NCI-H128 (cell line): ENCODE measurements around the gene GOLIM4.
"Not testable (repeated sequence)": the region's sequence is repeated elsewhere in the genome, so short reads cannot be mapped to it uniquely, and the experiment has no call there.

Experiments used
- DNase-seq: peaks from one replicate; lab custom pipeline; 2025; ENCODE audit not compliant: unreplicated experiment; lab: John Stamatoyannopoulos, UW

The GOLIM4 gene

DNA sequence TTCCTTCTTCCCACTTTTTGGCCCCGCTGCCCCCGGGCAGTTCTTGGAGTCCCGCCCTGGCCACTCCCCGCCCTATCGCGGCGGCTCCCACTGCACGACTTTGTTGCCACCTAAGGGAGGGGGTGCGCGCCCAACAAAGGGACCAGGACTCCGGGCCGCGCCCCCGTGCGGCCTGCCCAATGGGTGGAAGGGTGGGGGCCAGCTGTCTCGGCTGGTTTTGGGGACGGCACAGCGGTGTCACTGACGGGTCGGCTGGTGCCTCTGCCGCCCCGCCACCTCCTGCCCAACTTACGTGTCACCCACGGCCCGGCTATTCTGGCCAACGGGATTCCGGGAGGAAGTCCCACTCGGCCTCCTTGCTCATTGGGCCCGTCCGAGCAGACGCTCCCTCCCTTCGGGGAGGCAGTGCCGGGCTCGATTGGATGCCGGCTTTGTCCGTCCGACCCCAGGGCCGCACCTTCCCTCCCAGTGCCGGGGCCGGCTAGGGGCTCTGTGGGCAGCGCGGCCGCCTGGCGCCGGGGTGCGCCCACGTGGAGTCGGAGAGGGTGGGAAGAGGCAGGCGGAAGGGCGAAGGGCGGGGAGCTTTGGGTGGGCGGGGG, at the start of gene GOLIM4:
Gene GOLIM4 (minus strand): TSS at position 314 of the 599 bp plus-strand sequence. CDS start 639 bp downstream, outside the sequence.
- peak; percentile 88 for DNase-seq

GRCh38 chr3:168141405-168141998, 45.8 kb upstream of the GOLIM4 start:
- DNase-seq: no peak

DNA sequence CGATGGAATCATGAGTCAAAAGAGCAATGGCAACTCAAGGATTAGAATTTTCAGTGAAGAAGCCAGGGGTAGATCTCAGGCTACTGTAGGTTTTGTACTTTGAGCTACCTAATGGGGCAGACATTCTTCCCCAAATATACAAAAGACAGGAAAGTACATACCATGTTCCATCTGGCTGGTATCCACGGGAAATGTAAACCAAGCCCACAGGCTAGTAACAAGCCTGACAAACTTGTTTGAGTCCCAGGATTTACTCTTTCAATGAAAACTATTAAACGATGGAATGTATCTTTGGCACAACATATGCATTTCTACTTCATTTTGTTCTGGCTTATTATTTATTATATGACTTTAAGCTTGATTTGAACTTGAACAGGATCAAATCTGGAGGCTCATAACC, 44.2 kb upstream of the GOLIM4 start:
- no peak for DNase-seq

- no peak for DNase-seq
Observed at GRCh38 chr3:168138421-168138820, 42.7 kb upstream of the GOLIM4 start.

DNA sequence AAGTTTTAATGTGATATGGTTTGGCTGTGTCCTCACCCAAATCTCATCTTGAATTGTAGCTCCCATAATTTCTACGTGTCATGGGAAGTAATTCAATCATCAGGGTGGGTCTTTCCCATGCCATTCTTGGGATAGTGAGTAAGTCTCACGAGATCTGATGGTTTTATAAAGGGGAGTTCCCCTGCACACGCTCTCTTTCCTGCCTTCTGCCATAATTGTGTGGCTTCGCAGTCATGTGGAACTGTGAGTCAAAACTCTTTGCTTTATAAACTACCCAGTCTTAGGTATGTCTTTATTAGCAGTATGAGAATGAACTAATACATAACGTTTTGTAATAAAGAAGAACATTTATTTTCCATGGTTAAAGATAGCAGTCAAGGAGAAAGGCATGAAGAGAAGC, 39.2 kb upstream of the GOLIM4 start:
- no peak for DNase-seq

DNA sequence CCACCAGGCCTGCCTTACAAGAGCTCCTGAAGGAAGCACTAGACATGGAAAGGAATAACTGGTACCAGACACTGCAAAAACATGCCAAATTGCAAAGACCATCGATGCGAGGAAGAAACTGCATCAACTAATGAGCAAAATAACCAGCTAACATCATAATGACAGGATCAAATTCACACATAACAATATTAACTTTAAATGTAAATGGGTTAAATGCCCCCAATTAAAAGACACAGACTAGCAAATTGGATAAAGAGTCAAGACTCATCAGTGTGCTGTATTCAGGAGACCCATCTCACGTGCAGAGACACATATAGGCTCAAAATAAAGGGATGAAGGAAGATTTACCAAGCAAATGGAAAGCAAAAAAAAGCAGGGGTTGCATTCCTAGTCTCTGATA, 34.5 kb upstream of the GOLIM4 start:
- not testable (repeated sequence) for DNase-seq

GRCh38 chr3:168128463-168128862, 32.7 kb upstream of the GOLIM4 start:
- not testable (repeated sequence) for DNase-seq

- DNase-seq: no peak
Observed at GRCh38 chr3:168127466-168127865, 31.7 kb upstream of the GOLIM4 start.

DNA sequence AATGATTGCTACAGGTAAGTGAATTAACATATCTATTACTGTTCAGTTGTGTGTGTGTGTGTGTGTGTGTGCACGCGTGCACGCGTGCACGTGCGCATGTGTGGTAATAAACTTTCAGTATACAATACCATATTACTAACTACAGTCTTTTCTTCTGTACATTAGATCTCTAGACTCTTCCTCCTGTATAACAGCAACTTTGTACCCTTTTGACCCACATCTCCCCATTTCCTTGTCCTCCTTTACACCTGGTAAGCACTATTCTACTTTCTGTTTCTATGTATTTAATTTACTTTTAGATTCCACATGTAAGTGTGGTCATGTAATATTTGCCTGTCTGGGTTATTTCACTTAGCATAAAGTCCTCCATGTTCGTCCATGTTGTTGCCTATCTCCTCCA, 29.1 kb upstream of the GOLIM4 start:
- no peak for DNase-seq

- no peak for DNase-seq
Observed at GRCh38 chr3:168124291-168124690, 28.6 kb upstream of the GOLIM4 start.

DNA sequence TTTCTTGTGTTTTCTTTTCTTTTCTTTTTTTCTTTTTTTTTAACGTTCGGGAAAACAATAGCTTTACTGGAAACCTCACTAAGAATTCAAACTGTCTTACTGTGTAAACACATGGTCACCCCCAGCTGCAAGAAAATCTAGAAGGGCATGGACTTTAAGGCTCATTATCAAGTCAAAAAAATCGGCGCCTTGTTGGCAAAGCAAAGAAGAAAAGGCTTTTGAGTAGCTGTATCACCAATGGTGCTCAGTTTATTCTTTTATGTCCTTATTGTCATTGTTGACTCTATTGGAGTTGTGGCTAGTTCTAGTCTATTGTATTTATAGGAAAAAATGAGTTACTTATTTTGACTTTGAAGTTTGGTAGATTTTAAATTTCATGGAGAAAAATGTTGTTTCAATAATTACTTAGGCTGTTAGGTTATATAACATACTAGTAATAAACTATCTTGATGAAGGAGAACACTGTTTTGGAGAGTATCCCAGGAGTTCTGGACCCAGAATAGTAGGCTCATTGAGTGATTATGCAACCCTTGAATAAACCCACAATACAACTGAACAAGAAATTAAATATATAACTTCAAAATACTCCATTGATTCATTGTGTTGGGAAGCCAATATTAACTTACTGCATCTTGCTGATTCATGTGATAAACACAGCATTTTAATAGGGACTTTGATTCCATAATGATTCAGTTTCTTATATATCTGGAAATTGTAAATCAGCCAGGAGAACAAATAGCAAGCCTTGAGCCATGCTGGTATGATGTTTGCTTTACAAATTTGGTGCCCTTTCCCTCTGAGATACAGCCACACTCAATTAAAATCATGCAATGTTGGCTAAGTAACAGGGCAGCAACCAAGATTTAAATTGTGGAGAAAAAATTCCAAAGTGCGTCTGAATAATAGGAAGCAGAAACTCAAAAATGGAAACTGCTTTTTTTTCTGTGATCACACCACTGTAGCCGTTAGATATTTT, 27.8 kb upstream of the GOLIM4 start:
- DNase-seq: no peak

DNA sequence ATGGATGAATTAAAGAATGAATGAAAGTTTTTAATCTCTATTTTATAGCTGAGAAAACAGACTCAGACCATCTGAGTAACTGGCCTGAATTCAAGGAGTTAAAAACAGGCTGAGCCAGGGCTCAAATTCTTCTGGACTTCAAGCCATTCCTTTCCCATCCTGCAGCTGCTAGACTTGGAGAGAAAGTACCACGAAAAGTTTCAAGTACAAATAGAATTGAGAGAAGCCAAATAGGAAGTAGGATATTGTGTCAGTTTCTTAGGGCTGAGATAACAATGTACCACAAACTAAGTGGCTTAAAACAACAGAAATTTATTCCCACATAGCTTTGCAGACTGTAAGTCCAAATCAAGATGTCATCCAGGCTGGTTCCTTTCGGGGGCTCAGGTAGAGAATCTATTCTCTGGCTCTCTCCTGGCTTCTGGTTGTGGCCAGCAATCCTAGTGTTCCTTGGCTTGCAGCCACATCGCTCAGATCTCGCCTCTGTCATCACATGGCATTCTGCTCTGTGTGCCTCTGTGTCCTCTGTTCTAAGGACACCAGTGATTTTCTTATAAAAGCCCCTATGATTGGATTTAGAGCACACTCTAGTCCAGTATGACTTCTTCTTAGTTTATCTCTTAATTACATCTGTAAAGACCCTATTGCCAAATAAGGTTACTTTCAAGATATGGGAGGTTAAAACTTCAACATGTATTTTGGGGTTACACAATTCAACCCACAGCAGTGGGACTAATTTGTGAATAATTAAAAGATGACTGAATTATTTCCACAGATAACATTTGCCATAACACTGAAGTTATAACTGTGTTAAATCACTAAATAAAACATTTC, 25.7 kb upstream of the GOLIM4 start:
- no peak for DNase-seq

DNA sequence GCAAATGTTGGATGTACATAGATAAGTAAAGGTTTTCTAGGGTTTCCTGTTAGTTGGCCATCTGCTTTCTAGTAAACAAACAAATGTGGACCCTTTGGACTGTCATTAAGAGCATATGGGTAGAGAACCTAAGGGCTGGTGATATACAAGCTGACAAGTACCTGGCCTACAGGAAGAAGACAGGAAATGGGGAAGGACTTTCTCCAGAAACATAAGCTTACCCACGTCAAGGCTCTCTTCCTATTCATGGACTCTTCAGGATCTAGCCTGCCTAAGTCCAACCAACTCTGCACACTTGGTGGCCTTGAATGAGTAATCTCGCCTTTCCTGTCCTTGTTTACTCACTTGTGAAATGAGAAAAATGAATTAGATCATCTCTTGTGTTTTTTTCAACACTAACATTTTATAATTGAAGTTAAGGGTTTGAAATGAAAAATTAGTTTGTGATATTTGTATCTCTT, 22.2 kb upstream of the GOLIM4 start:
- DNase-seq: no peak

- peak; percentile 34 for DNase-seq
Observed at GRCh38 chr3:168117059-168117458, 21.3 kb upstream of the GOLIM4 start.

GRCh38 chr3:168116279-168116678, 20.6 kb upstream of the GOLIM4 start:
- DNase-seq: no peak

- DNase-seq: no peak
Observed at GRCh38 chr3:168113848-168114247, 18.1 kb upstream of the GOLIM4 start.

- no peak for DNase-seq
Observed at GRCh38 chr3:168112894-168113293, 17.2 kb upstream of the GOLIM4 start.

- no peak for DNase-seq
Observed at GRCh38 chr3:168104361-168104760, 8.6 kb upstream of the GOLIM4 start.

DNA sequence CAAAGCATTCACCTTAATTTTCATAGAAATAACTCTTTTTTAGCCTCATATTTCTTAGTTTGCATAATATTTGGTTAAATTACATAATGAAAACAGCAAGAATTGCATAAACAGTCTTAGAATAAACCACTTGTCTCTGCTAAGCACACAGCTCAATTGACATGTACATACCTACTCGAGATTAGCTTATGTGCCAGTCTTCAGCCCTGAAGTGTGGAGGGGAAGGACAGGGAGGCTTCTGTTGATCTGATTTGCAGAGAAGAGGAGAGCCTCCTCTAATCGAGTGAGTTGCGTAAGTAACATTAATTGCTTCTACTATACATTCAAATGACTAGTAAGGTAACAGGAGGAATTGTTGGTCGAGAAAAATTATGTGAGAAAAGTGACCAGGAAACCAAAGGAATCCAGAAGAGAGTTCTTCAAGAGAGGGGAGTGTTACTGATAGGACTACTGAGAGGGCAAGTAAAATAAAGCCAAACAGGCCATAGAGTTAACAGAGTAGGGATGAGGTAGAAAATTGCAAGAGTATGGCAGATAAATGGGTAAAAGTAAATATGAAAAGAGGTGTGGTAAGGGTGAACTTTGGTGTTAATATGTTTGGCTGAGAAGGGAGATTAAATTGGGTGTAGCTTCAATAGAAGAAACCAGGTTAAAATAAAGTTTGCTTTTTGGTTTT, 7.1 kb upstream of the GOLIM4 start:
- no peak for DNase-seq

DNA sequence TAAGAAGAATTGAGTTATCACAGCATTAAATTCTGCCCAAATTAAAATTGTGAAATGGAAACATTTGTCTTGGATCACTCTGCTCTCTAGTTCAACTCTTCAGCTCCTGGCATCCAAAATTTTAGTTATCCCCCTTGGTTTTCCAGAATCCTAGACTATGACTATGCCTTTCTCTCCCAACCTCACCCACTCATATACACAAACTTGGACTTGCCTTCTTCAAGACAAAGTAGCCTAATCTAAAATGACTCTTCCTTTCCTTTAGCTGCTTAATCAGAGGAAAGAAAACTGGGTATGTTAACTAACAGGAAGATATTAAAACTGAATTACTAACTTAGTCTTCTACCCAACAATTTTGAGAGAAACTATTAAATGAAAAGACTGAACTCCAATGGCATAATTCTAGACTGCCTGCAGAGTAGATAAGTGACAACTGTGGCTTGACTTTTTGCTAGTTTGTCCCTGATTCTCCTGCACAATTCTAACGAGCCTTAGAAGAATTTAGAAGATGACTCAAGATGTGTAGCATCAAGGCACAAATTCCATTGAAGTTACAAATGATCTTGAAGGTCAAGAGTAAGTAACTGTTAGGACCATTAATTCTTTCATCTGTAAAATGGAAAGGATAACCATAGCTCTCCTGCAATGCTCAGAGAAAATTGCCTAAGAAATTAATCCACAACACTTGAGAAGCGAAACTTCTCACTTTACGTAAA, 5.2 kb upstream of the GOLIM4 start:
- DNase-seq: no peak
